Activated CD4-positive, alpha-beta T cell treated with anti-CD3 and anti-CD28 coated beads for 36 hours (primary cell): ENCODE results near the gene GIPC1. TPM values are rescaled to one million over a fixed set of nuclear protein-coding genes. Genes with fewer than 3 reads are reported as not detected.
"Not testable (repeated sequence)": the region's sequence is repeated elsewhere in the genome, so short reads cannot be mapped to it uniquely, and the experiment has no call there.

ENCODE experiments used
- ATAC-seq: fragments of 200-7000 bp; cut with Tn5 transposase; one replicate; pipeline ENCODE4 v1.10.0; 2021; ENCODE audit warnings: mild to moderate bottlenecking, moderate library complexity
- CTCF ChIA-PET: fragments of 350-600 bp; sonication (Branson Sonifier 250); formaldehyde crosslinking; loops from one replicate; lab custom pipeline; 2021; ENCODE audit warnings: antibody characterized with exemption; lab: Charles Lee
- POLR2A ChIA-PET: fragments of 350-600 bp; sonication (Branson Sonifier 250); formaldehyde crosslinking; loops from one replicate; lab custom pipeline; 2021; ENCODE audit warnings: antibody characterized with exemption, inconsistent platforms; lab: Charles Lee
- DNase-seq: peaks from one replicate; pipeline ENCODE4 v3.0.0-alpha.2; 2020
- H3K27ac Mint-ChIP-seq: one replicate; pipeline ENCODE4 v1.8.0; 2021; ENCODE audit warnings: mixed read lengths
- H3K27me3 Mint-ChIP-seq: one replicate; pipeline ENCODE4 v1.8.0; 2021; ENCODE audit warnings: mixed read lengths
- H3K36me3 Mint-ChIP-seq: one replicate; pipeline ENCODE4 v1.8.0; 2021; ENCODE audit warnings: low read depth, mixed read lengths
- H3K4me1 Mint-ChIP-seq: one replicate; pipeline ENCODE4 v1.8.0; 2021; ENCODE audit warnings: mixed read lengths
- H3K4me3 Mint-ChIP-seq: one replicate; pipeline ENCODE4 v1.8.0; 2021; ENCODE audit warnings: mild to moderate bottlenecking, moderate library complexity, mixed read lengths
- H3K9me3 Mint-ChIP-seq: one replicate; pipeline ENCODE4 v1.8.0; 2021; ENCODE audit warnings: low read depth, mixed read lengths
- intact Hi-C, 2 experiments: fragments of 100-400 bp; cut with DNase I in 1 of 2; cut with micrococcal nuclease in 1 of 2; formaldehyde crosslinking; loops; one replicate each; pipeline versions ENCODE4 v1.14.2 to v1.15.1; 2022 to 2024; cut with DNase I, micrococcal nuclease
- total RNA-seq, 2 experiments: library from RNA; stranded (reverse); gene quantifications; one replicate each; pipeline ENCODE4 v1.2.3, GENCODE V29; 2021

GIPC1 gene
- total RNA-seq, 2 experiments from 2014 or later = 19.3 to 25.7 TPM

DNA sequence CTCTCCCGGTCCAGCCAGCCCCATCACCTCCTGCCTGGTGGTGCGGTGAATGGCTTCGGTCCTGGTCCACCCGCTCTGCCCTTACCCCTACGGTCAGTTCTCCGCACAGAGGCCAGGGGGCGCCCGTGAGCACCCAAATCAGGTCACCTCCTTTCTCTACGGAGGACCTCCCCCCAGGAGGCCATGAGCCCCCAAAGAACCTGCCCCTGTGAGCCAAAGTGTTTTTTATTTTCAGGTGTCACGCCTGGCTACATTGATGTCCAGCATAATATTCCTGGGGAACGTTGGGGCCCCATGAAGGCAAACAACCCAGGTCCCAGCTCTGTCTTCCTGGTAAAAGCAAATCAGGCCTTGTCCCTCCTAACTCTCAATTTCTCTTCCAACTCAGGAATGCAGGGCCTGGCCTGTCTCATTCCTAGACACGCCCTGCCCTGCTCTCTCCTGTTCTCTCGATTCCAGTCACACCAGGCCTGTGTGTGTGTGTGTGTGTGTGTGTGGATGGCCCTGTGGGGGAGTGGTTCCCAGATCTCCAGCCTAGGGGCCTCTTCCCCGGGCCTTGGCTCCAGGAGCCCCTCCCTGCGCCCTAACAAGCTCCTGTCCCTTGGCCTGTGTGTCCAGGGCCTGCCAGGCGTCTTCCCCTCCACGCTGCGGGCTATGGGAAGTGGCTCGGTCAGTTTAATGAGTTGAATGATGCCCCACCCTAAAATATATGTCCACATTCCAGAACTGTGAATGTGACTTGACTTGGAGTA, 9.7 kb upstream of the GIPC1 start:
- peak overlapping the region; percentile 66 for H3K27ac Mint-ChIP-seq
- no peak overlapping the region for H3K4me3 Mint-ChIP-seq
- no peaks in the 10 kb centered on the region for H3K9me3 Mint-ChIP-seq
- intact Hi-C loops = loop anchor here in 1 of 2 experiments (2.0 kb wide), 1 partner anchor 45 kb away; no protein-coding TSS in a partner anchor
- H3K4me1 Mint-ChIP-seq = peaks cover 56% of the 10 kb centered on the region
- ChIA-PET CTCF (interaction anchor here (0.6 to 2.5 kb wide), 24 partner anchors 9 to 1477 kb away, joined by 3 to 11 read pairs (median 4); partner anchors contain the start of genes ASF1B, DNAJB1 and GIPC1), POLR2A (interaction anchor here (0.6 to 2.0 kb wide), 5 partner anchors 12 to 1021 kb away, joined by 3 to 12 read pairs (median 3); partner anchors contain the start of genes ASF1B and DNAJB1)
- DNase-seq = peak; percentile 89
- ATAC-seq = peak; percentile 76
- H3K27me3 Mint-ChIP-seq = no peaks in the 10 kb centered on the region
- H3K36me3 Mint-ChIP-seq = no peaks in the 10 kb centered on the region

DNA sequence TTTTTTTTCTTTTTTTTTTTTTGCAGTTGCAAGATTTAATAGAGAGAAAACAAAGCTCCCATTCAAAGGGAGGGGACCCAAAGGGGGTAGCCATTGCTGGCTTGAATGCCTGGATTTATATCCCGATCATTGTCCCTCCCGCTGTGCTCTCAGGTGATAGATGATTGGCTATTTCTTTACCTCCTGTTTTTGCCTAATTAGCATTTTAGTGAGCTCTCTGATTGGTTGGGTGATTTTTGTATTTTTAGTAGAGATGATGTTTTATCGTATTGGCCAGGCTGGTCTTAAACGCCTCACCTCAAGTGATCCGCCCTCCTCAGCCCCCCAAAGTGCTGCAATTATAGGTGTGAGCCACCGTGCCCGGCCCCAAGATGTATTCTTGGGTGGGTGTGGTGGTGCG, 8.6 kb upstream of the GIPC1 start:
- H3K36me3 Mint-ChIP-seq, H3K27me3 Mint-ChIP-seq, POLR2A ChIA-PET, H3K27ac Mint-ChIP-seq, H3K9me3 Mint-ChIP-seq, DNase-seq, ATAC-seq, H3K4me3 Mint-ChIP-seq: not testable (repeated sequence)
- H3K4me1 Mint-ChIP-seq = peaks cover 48% of the 10 kb centered on the region
- CTCF ChIA-PET = interaction anchor here (0.6 to 2.5 kb wide), 19 partner anchors 8 to 178 kb away, joined by 3 to 11 read pairs (median 4); partner anchors contain the start of gene GIPC1
- intact Hi-C loops = loop anchor here in 1 of 2 experiments (2.0 kb wide), 1 partner anchor 46 kb away; no protein-coding TSS in a partner anchor

DNA sequence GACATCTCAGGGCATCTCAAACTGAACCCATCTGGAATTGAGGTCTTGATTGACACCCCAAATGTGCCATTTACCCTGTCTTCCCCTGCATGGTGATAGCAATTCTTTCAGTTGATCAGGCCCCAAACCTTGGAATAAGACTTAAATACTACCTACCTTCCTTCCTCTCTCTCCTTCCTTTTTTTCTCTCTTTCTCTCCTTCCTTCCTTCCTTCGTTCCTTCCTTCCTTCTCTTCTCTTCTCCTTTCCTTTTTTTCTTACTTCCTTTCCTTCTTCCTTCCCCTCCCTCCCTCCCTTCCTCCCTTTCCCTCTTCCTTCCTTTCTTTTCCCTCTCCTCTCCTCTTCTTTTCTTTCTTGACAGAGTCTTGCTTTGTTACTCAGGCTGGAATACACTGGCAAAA, 7.4 kb upstream of the GIPC1 start:
- Mint-ChIP-seq H3K36me3 (no peaks in the 10 kb centered on the region), H3K27ac (no peak overlapping the region), H3K4me3 (no peak overlapping the region), H3K27me3 (no peaks in the 10 kb centered on the region), H3K9me3 (no peaks in the 10 kb centered on the region), H3K4me1 (peaks cover 43% of the 10 kb centered on the region)
- intact Hi-C loops = no loop called here
- ChIA-PET POLR2A (no interaction called here), CTCF (interaction anchor here (0.9 to 1.8 kb wide), 7 partner anchors 9 to 34 kb away, joined by 3 to 7 read pairs (median 4); no protein-coding TSS in a partner anchor)
- no peak for DNase-seq
- no peak for ATAC-seq

DNA sequence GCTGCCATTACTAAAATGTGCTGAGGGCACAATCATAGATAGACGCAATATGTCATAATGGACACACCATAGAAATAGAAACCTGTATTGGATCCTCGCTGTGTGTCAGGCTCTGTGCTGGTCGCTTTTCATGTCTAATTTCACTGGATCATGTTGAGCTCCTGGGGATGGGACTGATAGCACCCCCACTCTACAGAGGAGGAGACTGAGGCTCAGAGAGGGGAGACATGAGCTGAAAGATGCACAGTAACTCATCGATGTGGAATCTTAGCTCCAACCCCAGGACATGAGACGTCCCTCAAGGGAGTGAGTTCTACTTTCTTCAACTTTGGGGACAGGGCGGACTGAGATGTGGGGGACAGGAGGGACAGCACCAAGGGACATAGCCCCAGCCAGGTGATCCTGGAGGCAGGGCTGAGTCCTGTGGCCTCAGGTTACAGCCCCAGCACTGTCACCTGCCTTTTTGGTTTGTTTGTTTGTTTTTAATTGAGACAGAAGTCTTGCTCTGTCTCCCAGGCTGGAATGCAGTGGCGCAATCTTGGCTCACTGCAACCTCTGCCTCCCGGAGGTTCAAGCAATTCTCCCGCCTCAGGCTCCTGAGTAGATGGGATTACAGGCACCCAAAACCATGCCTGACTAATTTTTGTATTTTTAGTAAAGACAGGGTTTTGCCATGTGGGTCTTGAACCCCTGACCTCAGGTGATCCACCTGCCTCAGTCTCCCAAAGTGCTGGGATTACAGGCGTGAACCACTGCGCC, 6.6 kb upstream of the GIPC1 start:
- Mint-ChIP-seq H3K36me3 (no peaks in the 10 kb centered on the region), H3K9me3 (no peaks in the 10 kb centered on the region), H3K27me3 (no peaks in the 10 kb centered on the region), H3K4me3 (no peak overlapping the region), H3K27ac (no peak overlapping the region), H3K4me1 (peaks cover 35% of the 10 kb centered on the region)
- ChIA-PET CTCF (interaction anchor here (0.7 to 2.8 kb wide), 3 partner anchors 18 to 22 kb away, joined by 3 to 9 read pairs (median 3); no protein-coding TSS in a partner anchor), POLR2A (no interaction called here)
- DNase-seq (no peak), ATAC-seq (no peak)
- intact Hi-C loops = no loop called here

DNA sequence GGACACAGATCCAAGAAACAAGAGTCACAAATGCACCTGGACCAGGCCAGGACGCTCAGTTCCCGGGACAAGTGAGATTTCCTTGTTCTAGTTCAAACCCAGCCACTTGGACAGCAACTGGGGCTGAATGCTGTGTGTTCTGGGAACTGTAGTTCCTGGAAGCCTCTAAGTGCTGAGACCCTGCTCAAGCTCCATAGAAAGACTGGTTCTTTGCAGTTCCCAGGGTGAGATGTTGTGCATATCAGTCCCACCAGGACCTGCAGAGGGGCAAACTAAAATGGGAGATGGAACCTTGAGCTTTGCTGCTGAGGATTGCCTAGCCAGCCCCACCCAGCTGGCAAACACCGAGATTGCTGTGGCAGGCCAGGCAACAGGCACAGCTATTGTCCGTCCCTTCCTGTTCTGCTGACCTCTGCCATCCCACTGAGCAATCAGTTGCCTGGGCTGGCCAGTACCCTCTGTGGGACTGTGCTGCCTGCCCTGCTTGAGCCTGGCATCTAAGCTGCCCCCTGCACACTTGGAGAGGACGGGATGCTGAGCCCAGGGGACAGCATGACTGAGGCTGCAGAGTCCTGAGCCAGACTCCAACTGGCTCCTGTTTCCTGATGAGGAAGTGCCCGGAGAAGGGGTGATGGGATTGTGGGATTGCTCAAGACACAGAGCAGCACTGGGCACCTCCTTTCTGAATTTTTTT, 1.4 kb upstream of the GIPC1 start:
- H3K9me3 Mint-ChIP-seq = no peaks in the 10 kb centered on the region
- intact Hi-C loops = loop anchor here in 1 of 2 experiments (1.0 kb wide), 1 partner anchor 290 kb away; no protein-coding TSS in a partner anchor
- H3K4me3 Mint-ChIP-seq = peak overlapping the region; percentile 80

DNA sequence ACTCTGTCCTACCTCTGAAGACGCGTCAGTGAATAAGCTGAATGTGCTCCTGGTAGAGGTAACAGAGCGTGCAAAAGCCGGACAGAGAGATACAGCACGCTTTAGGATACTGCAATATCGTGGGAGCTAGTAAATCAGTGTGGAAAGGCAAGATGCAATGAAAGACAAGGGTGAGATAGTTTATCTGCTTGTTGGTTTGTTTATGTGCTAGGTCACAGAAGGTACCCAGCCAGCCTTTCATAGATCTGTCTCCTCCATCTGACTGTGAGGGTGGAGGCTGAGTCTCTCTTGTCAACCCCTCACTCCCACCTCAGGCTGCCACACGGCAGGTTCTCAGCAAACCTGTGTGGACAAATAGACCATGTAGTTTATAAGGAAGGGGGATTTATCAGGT, 904 bp upstream of the GIPC1 start:
- Mint-ChIP-seq H3K36me3 (no peaks in the 10 kb centered on the region), H3K27ac (peak overlapping the region; percentile 65), H3K4me1 (peaks cover 21% of the 10 kb centered on the region), H3K9me3 (no peaks in the 10 kb centered on the region), H3K27me3 (no peaks in the 10 kb centered on the region), H3K4me3 (peak overlapping the region; percentile 80)
- intact Hi-C loops = loop anchor here in 1 of 2 experiments (1.0 kb wide), 3 partner anchors 21 to 290 kb away; partner anchors contain the start of genes DNAJB1 and TECR
- no peak for DNase-seq
- ATAC-seq = no peak
- ChIA-PET POLR2A (interaction anchor here (0.6 kb wide), 1 partner anchor 360 kb away, joined by 3 read pairs; the partner anchor contains the start of gene ASF1B), CTCF (interaction anchor here (0.5 to 3.4 kb wide), 6 partner anchors 8 to 414 kb away, joined by 3 to 9 read pairs (median 4); no protein-coding TSS in a partner anchor)

More for the DNA sequence above, 1.4 kb upstream of the GIPC1 start:
- no peak for ATAC-seq
- H3K36me3 Mint-ChIP-seq = no peaks in the 10 kb centered on the region
- CTCF ChIA-PET = interaction anchor here (0.5 to 3.4 kb wide), 7 partner anchors 8 to 1363 kb away, joined by 3 to 9 read pairs (median 4); no protein-coding TSS in a partner anchor
- no peak for DNase-seq
- H3K27ac Mint-ChIP-seq = no peak overlapping the region
- no peaks in the 10 kb centered on the region for H3K27me3 Mint-ChIP-seq
- POLR2A ChIA-PET = interaction anchor here (0.6 kb wide), 2 partner anchors 40 to 162 kb away, joined by 3 to 4 read pairs; no protein-coding TSS in a partner anchor
- H3K4me1 Mint-ChIP-seq = peaks cover 21% of the 10 kb centered on the region

DNA sequence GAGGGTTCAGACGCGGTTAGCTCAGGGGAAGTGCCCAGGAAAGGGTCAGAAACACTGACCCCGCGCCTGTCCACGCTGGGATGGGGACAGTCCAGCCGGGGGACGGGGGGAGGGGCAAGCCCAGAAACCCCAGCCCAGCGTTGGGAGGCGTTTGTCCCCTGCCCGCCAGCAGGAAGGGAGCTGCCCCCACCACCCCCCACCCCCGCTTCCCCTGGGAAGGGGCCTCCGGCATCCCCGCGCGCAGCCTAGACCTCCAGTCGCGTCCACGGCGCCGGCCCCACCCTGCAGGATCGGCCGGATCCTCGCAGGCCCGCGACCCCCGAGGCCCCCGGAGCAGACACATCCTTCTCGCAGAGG, 277 bp downstream of the GIPC1 start:
- Mint-ChIP-seq H3K36me3 (peaks cover 3% of the 10 kb centered on the region), H3K4me1 (peaks cover 21% of the 10 kb centered on the region), H3K4me3 (peak overlapping the region; percentile 80), H3K9me3 (no peaks in the 10 kb centered on the region), H3K27ac (peak overlapping the region; percentile 74), H3K27me3 (no peaks in the 10 kb centered on the region)
- intact Hi-C loops = loop anchor here in 1 of 2 experiments (1.0 kb wide), 2 partner anchors 23 to 34 kb away; partner anchors contain the start of genes DNAJB1 and TECR
- ChIA-PET POLR2A (interaction anchor here (1.2 kb wide), 1 partner anchor 22 kb away, joined by 3 read pairs; the partner anchor contains the start of gene DNAJB1), CTCF (interaction anchor here (0.6 to 3.4 kb wide), 8 partner anchors 10 to 359 kb away, joined by 3 to 10 read pairs (median 4); partner anchors contain the start of gene ASF1B)
- no peak for ATAC-seq
- DNase-seq = no peak

DNA sequence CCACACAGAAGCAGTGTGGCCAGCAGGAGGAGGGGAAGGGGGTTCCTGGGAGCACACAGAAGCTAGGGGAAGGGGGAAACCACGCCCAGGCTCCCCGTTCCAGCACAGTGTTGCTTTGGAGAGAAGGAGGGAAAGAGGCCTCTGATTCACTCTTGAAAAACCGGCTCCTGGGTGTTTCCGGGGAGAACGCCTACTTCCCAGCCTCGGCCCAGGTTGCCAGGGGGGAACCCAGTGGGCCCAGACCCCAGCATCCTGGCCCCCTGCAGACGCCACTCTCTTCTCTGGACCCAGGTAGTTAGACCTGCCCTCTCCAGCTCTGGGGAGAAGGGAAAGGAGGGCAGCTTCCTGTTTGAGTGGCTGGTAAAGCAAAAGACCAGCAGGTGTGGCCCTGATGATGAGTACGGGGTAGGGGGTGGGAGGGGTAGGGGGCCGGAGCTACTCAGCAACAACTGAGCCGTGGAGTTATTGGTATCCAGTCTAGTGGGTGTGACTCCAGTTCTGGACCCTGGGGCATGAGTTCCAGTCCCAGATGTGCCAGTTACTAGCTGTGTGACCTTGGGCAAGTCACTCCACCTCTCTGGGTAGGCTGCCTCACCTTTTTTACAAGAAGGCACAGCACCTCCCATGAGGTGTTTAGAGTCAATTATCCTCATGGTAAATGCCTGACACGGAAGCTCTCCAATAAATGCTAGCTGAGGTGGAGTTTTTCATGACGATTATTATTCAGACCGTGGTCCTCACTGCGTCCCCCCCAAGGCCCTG, 836 bp downstream of the GIPC1 start:
- Mint-ChIP-seq H3K36me3 (peaks cover 4% of the 10 kb centered on the region), H3K27ac (peak overlapping the region; percentile 74), H3K4me1 (peaks cover 21% of the 10 kb centered on the region), H3K9me3 (no peaks in the 10 kb centered on the region), H3K4me3 (peak overlapping the region; percentile 80), H3K27me3 (no peaks in the 10 kb centered on the region)
- ATAC-seq (no peak), DNase-seq (peak; percentile 30)
- POLR2A ChIA-PET = interaction anchor here (1.2 kb wide), 1 partner anchor 23 kb away, joined by 3 read pairs; the partner anchor contains the start of gene DNAJB1
- CTCF ChIA-PET = interaction anchor here (0.6 to 3.4 kb wide), 8 partner anchors 10 to 359 kb away, joined by 3 to 10 read pairs (median 4); partner anchors contain the start of gene ASF1B
- intact Hi-C loops = no loop called here

DNA sequence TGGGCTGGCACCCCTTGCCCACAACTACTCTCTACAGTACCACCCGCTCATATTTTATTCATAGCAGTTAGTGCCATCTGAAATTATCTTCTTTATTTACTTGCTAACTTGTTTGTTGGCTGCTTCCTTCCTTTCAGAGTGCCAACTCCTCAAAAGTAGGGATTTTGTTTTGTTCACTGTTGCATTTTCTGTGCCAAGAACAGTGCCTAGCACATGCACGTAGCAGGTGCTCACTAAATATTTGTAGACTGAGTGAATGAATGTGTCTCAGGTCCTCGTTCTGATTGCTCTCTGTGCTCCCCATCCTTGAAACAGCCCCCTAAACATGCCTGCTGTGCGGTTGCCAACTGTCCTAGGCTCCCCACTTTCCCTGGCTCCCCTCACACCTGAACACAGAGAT, 1.5 kb downstream of the GIPC1 start:
- ChIA-PET CTCF (interaction anchor here (1.4 to 2.1 kb wide), 2 partner anchors 11 to 14 kb away, joined by 7 to 10 read pairs; no protein-coding TSS in a partner anchor), POLR2A (interaction anchor here (0.7 kb wide), 1 partner anchor 56 kb away, joined by 3 read pairs; no protein-coding TSS in a partner anchor)
- no peaks in the 10 kb centered on the region for H3K9me3 Mint-ChIP-seq
- intact Hi-C loops = no loop called here
- peaks cover 21% of the 10 kb centered on the region for H3K4me1 Mint-ChIP-seq
- H3K4me3 Mint-ChIP-seq = peak overlapping the region; percentile 80
- no peak overlapping the region for H3K27ac Mint-ChIP-seq
- H3K36me3 Mint-ChIP-seq = peaks cover 9% of the 10 kb centered on the region
- no peaks in the 10 kb centered on the region for H3K27me3 Mint-ChIP-seq
- no peak for DNase-seq
- ATAC-seq = no peak
